ENCODE data around the gene DMXL1.

Gene DMXL1

GRCh38 chr5:119031011-119031886 lies 39.6 kb upstream of the DMXL1 start:
- no peak overlapping the region for H3K4me3 ChIP-seq (ENCODE audit: low read depth, low read length)
- TF ChIP-seq CTCF (IDR thresholded peaks at IDR 0.05; ENCODE audit: borderline replicate concordance, insufficient read depth, low read depth, low read length), result no peak

GRCh38 chr5:119031905-119032304 lies 39.0 kb upstream of the DMXL1 start:
- H3K4me3 ChIP-seq (ENCODE audit: low read depth, low read length), result no peak overlapping the region
- TF ChIP-seq CTCF (IDR thresholded peaks at IDR 0.05; ENCODE audit: borderline replicate concordance, insufficient read depth, low read depth, low read length), result no peak

- H3K4me3 ChIP-seq (ENCODE audit: low read depth, low read length), result no peak overlapping the region
- no peak for TF ChIP-seq CTCF (IDR thresholded peaks at IDR 0.05; ENCODE audit: borderline replicate concordance, insufficient read depth, low read depth, low read length)
Measured at GRCh38 chr5:119032656-119033055, 38.2 kb upstream of the DMXL1 start.

GRCh38 chr5:119033135-119033534 lies 37.8 kb upstream of the DMXL1 start:
- H3K4me3 ChIP-seq (ENCODE audit: low read depth, low read length), result no peak overlapping the region
- TF ChIP-seq CTCF (IDR thresholded peaks at IDR 0.05; ENCODE audit: borderline replicate concordance, insufficient read depth, low read depth, low read length), result no peak

- TF ChIP-seq CTCF (IDR thresholded peaks at IDR 0.05; ENCODE audit: borderline replicate concordance, insufficient read depth, low read depth, low read length), result no peak
- no peak overlapping the region for H3K4me3 ChIP-seq (ENCODE audit: low read depth, low read length)
Measured at GRCh38 chr5:119036101-119036762, 34.7 kb upstream of the DMXL1 start.

- no peak for TF ChIP-seq CTCF (IDR thresholded peaks at IDR 0.05; ENCODE audit: borderline replicate concordance, insufficient read depth, low read depth, low read length)
- no peak overlapping the region for H3K4me3 ChIP-seq (ENCODE audit: low read depth, low read length)
Measured at GRCh38 chr5:119037496-119038215, 33.2 kb upstream of the DMXL1 start.
